Esophagus squamous epithelium (tissue), 4 donors: ENCODE results near the gene MSH3.

Experiments
- CTCF ChIP-seq, 6 experiments: fragments of 450-650 bp in 4 of 6; fragments of 200-600 bp in 2 of 6; sonication (generic) in 2 of 6; IDR thresholded peaks; one replicate each; pipeline ENCODE4 v1.5.1; 2016 to 2019; ENCODE audit warnings: antibody characterized with exemption in 6 of 6, mild to moderate bottlenecking in 4 of 6, moderate library complexity in 4 of 6
- POLR2A ChIP-seq, 4 donors: fragments of 450-650 bp; IDR thresholded peaks; one replicate each; pipeline ENCODE4 v1.6.1; 2017; ENCODE audit warnings: antibody characterized with exemption in 4 of 4, mild to moderate bottlenecking in 4 of 4, moderate library complexity in 3 of 4

- TF ChIP-seq CTCF (IDR thresholded peaks at IDR 0.05) (no peak), POLR2A (IDR thresholded peaks at IDR 0.05) (no peak)
Observed at GRCh38 chr5:80925931-80926330, 271.5 kb downstream of the MSH3 start.
